Progenitor cell of endocrine pancreas (in vitro differentiated cells): ENCODE data around the gene P2RY11. TPM values are rescaled to one million over a fixed set of nuclear protein-coding genes. Genes with fewer than 3 reads are reported as not detected.

Experiments
- DNase-seq: peaks from one replicate; pipeline ENCODE4 v3.0.0; 2021; ENCODE audit warnings: low spot score; ENCODE audit not compliant: unreplicated experiment
- H3K27ac Mint-ChIP-seq: 2 replicates; pipeline ENCODE4 v1.8.0; 2021; ENCODE audit warnings: mild to moderate bottlenecking, moderate library complexity, mixed read lengths
- H3K27me3 Mint-ChIP-seq: 2 replicates; pipeline ENCODE4 v1.8.0; 2021; ENCODE audit warnings: mixed read lengths
- H3K36me3 Mint-ChIP-seq: 2 replicates; pipeline ENCODE4 v1.8.0; 2022; ENCODE audit warnings: mixed read lengths; ENCODE audit not compliant: insufficient read depth
- H3K4me1 Mint-ChIP-seq: 2 replicates; pipeline ENCODE4 v1.8.0; 2021; ENCODE audit warnings: low read depth, mixed read lengths
- H3K4me3 Mint-ChIP-seq: 2 replicates; pipeline ENCODE4 v1.8.0; 2021; ENCODE audit warnings: low read depth, mild to moderate bottlenecking, moderate library complexity, mixed read lengths
- H3K9me3 Mint-ChIP-seq: 2 replicates; pipeline ENCODE4 v1.8.0; 2021; ENCODE audit warnings: low read depth, mixed read lengths
- CTCF ChIP-seq: fragments of 200-600 bp; sonication (generic); IDR thresholded peaks from one replicate; pipeline ENCODE4 v1.5.0; 2021; ENCODE audit warnings: antibody characterized with exemption, mild to moderate bottlenecking; ENCODE audit not compliant: unreplicated experiment
- total RNA-seq: library from RNA; stranded (reverse); gene quantifications from 2 replicates; pipeline ENCODE4 v1.2.1, GENCODE V29; 2021

Gene P2RY11
- total RNA-seq, 1 donor from 2014 or later, result 23.7 TPM

GRCh38 chr19:10139952-10140351 lies 28.5 kb downstream of the P2RY11 start:
- Mint-ChIP-seq H3K27me3 (no peaks in the 10 kb centered on the region), H3K4me3 (no peak overlapping the region), H3K4me1 (no peaks in the 10 kb centered on the region), H3K36me3 (peaks cover 8% of the 10 kb centered on the region), H3K9me3 (no peaks in the 10 kb centered on the region), H3K27ac (no peak overlapping the region)
- TF ChIP-seq CTCF, result no peak
- no peak for DNase-seq

DNA sequence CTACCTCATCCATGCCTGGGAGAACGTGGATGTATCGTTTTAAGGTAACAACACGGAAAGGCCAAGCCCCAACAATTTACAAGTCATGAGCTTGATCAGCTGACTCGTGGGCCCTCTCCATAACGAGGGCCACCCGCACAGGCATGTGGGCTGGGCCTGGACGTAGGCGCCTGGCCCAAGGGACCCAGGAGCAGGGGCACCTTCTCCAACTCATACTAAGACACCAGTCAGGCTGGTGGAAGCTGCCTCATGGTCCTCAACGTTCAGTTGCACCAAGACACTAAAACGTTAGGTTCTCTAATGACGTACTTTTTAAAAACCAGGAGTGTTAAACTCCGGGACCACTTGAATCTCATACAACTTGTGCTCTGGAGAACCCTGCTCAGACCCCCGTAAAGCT lies 30.0 kb downstream of the P2RY11 start:
- H3K36me3 Mint-ChIP-seq, result peaks cover 14% of the 10 kb centered on the region
- no peaks in the 10 kb centered on the region for H3K4me1 Mint-ChIP-seq
- H3K27ac Mint-ChIP-seq, result no peak overlapping the region
- H3K9me3 Mint-ChIP-seq, result no peaks in the 10 kb centered on the region
- H3K27me3 Mint-ChIP-seq, result no peaks in the 10 kb centered on the region
- H3K4me3 Mint-ChIP-seq, result no peak overlapping the region
- TF ChIP-seq CTCF, result no peak
- DNase-seq, result no peak

DNA sequence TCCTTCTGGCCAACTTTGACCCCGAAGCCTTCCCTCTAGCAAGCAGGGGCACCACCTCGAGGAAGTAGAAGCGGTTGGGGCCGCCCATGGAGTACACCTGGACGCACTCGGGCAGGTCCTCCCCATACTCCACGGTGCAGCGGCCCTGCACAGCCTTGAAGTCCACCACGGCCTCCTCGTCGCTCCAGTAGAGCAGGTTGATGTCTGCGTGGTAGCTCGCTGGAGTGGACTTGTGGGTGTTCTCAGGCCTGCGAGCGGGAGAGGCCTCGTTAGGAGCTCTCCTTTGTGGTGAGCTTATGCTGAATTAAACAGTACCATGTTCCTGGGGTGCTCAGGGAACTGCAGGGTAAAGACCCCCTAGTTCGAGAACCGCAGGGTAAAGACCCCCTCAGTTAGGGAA lies 30.5 kb downstream of the P2RY11 start:
- no peak for TF ChIP-seq CTCF
- H3K4me1 Mint-ChIP-seq, result no peaks in the 10 kb centered on the region
- H3K27me3 Mint-ChIP-seq, result no peaks in the 10 kb centered on the region
- no peak overlapping the region for H3K4me3 Mint-ChIP-seq
- no peak overlapping the region for H3K27ac Mint-ChIP-seq
- DNase-seq, result no peak
- no peaks in the 10 kb centered on the region for H3K9me3 Mint-ChIP-seq
- peaks cover 13% of the 10 kb centered on the region for H3K36me3 Mint-ChIP-seq

GRCh38 chr19:10142701-10143375 lies 31.3 kb downstream of the P2RY11 start:
- no peak overlapping the region for H3K4me3 Mint-ChIP-seq
- H3K27ac Mint-ChIP-seq, result no peak overlapping the region
- H3K36me3 Mint-ChIP-seq, result peaks cover 13% of the 10 kb centered on the region
- no peaks in the 10 kb centered on the region for H3K4me1 Mint-ChIP-seq
- no peaks in the 10 kb centered on the region for H3K27me3 Mint-ChIP-seq
- H3K9me3 Mint-ChIP-seq, result no peaks in the 10 kb centered on the region
- no peak for TF ChIP-seq CTCF
- no peak for DNase-seq

DNA sequence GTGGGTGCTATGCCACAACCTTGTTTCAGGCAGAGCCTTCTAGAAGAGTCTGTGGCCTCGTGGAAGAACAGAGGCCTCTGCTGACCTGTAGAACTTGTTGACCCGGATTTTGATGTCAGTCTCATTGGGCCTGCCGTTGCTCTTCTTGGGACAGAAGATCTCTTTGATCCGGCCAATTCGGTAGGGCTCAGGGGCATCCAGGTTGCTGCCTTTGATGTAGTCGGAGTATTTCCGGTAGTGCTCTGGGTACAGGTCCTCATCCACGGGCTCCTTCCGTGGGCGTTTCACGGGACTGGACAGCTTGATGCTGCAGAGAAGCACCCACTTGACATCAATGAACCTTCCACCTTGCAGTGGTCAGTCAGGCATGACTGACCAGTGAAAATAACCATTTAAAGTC lies 32.2 kb downstream of the P2RY11 start:
- H3K4me3 Mint-ChIP-seq, result no peak overlapping the region
- no peak for DNase-seq
- peaks cover 16% of the 10 kb centered on the region for H3K36me3 Mint-ChIP-seq
- no peaks in the 10 kb centered on the region for H3K27me3 Mint-ChIP-seq
- no peak for TF ChIP-seq CTCF
- no peaks in the 10 kb centered on the region for H3K4me1 Mint-ChIP-seq
- no peaks in the 10 kb centered on the region for H3K9me3 Mint-ChIP-seq
- no peak overlapping the region for H3K27ac Mint-ChIP-seq
